ENCODE measurements around the gene TULP3.

DNA sequence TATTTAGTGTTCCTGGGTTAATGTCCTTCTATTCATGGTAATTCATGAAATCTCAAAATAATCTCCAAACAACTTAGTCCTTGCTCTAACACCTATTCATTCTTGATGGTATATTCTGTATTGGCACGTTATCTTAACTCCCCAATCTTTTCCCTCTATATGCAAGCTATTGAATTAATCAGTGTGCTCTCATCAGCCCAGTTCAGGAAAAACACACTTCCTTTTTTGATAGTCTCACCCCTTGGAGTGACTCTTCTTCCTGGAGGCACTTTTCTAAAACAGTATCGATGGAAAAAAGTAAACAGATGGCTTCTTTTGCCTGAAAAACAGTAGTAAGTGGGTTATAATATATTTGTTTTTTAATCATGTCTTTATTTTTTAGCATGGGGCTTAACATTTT is 28.6 kb downstream of the TULP3 start:
- TF ChIP-seq POLR2A (IDR thresholded peaks at IDR 0.05) = no peak
- TF ChIP-seq, protein P1, sequence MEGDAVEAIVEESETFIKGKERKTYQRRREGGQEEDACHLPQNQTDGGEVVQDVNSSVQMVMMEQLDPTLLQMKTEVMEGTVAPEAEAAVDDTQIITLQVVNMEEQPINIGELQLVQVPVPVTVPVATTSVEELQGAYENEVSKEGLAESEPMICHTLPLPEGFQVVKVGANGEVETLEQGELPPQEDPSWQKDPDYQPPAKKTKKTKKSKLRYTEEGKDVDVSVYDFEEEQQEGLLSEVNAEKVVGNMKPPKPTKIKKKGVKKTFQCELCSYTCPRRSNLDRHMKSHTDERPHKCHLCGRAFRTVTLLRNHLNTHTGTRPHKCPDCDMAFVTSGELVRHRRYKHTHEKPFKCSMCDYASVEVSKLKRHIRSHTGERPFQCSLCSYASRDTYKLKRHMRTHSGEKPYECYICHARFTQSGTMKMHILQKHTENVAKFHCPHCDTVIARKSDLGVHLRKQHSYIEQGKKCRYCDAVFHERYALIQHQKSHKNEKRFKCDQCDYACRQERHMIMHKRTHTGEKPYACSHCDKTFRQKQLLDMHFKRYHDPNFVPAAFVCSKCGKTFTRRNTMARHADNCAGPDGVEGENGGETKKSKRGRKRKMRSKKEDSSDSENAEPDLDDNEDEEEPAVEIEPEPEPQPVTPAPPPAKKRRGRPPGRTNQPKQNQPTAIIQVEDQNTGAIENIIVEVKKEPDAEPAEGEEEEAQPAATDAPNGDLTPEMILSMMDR (IDR thresholded peaks at IDR 0.05) = no peak
